ENCODE measurements around the gene THSD7B.
"Not testable (repeated sequence)": the region's sequence is repeated elsewhere in the genome, so short reads cannot be mapped to it uniquely, and the experiment has no call there.

THSD7B gene

DNA sequence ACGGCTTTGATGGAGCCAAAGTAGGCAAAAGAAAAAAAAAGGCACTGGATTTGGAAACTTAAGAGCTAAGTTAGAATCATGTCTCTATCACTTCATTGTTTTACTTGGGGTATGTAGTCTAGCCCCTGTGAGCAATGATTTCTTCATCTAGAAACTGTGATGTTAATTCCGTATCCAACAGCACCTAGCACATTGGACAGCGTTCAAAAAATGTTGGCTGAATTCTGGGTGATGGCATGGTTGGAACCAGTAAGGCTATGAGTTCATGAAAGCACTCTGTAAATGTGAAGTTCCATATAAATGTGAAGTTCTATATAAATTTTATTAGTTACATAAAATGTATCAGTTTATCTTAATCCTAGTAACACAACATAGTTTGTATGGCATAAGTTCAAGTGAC lies 890.5 kb downstream of the THSD7B start:
- no peak overlapping the region for H3K27ac Mint-ChIP-seq
- no peak overlapping the region for H3K4me3 Mint-ChIP-seq
- ATAC-seq (replicated peaks) = no peak
- H3K9me3 Mint-ChIP-seq = peaks cover 2 to 8% of the 10 kb centered on the region in 2 donors
- H3K4me1 Mint-ChIP-seq = no peaks in the 10 kb centered on the region
- H3K27me3 Mint-ChIP-seq = no peaks in the 10 kb centered on the region
- DNase-seq = no peak
- no peaks in the 10 kb centered on the region for H3K36me3 Mint-ChIP-seq

DNA sequence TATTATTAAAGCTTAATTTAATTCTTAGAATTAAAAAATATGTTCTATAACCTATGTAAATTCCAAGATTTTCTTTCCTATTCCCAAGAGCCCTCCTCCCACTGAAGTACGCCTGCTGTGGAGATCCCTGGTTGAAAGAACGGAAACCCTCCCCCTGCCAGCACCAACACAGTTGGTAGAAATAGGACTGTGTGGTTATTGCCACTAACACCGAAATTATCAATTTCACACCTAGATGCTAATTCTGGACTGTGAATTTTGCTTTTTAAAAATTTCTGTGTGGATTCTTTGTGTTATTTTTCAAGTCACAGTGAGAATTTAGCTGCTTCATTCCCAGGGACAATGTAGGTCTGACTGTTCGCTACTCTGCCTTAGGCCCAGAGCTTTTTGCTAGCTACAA lies 893.1 kb downstream of the THSD7B start:
- no peaks in the 10 kb centered on the region for H3K27me3 Mint-ChIP-seq
- DNase-seq (no peak), ATAC-seq (replicated peaks) (no peak)
- H3K27ac Mint-ChIP-seq = no peak overlapping the region
- peaks cover 3 to 6% of the 10 kb centered on the region in 2 donors for H3K9me3 Mint-ChIP-seq
- no peak overlapping the region for H3K4me3 Mint-ChIP-seq
- no peaks in the 10 kb centered on the region for H3K36me3 Mint-ChIP-seq
- H3K4me1 Mint-ChIP-seq = no peaks in the 10 kb centered on the region

DNA sequence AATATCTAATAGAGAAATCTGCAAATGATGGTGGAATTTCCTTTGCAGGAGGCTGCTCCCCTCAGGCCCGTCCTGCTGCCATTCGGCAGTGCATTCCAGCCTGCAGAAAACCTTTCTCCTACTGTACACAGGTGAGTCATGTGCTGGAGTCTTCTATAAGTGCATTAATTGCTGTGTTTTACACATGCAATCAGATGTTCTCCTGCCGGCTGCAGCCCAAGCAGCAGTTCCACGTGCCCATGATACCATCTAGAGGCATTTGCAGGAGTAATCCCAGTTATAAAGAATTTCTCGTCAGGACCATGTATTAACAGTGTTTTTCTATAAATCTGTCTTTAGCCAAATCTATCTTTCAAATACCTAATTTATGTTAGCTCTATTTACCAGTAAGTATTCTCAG lies 894.3 kb downstream of the THSD7B start:
- no peaks in the 10 kb centered on the region for H3K36me3 Mint-ChIP-seq
- H3K4me1 Mint-ChIP-seq = no peaks in the 10 kb centered on the region
- ATAC-seq (replicated peaks) (no peak), DNase-seq (no peak)
- no peak overlapping the region for H3K27ac Mint-ChIP-seq
- H3K4me3 Mint-ChIP-seq = no peak overlapping the region
- H3K9me3 Mint-ChIP-seq = peaks cover 0 to 2% of the 10 kb centered on the region in 2 donors
- H3K27me3 Mint-ChIP-seq = no peaks in the 10 kb centered on the region

DNA sequence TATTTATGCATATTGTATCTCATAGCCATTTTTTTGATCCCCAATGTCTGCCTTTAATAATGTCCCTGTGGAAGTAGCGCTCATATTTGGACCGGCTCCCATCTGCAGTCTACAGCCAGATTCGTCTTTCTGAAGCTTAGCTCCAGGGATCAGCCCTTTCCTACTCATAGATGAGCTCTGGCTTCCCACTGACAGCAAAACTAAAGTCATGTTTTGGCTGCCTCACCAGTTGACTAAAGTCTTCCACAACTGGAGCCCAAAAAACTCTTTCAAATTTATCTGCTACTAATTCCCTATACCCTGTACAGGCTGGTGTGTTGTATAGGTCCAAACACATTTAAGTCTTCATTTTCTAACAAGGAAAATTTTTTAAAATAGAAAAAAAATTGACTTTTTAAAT lies 904.8 kb downstream of the THSD7B start:
- Mint-ChIP-seq H3K27ac (no peak overlapping the region), H3K36me3 (no peaks in the 10 kb centered on the region), H3K4me3 (no peak overlapping the region), H3K9me3 (peaks cover 0 to 3% of the 10 kb centered on the region in 2 donors), H3K4me1 (no peaks in the 10 kb centered on the region), H3K27me3 (no peaks in the 10 kb centered on the region)
- DNase-seq (no peak), ATAC-seq (replicated peaks) (no peak)

DNA sequence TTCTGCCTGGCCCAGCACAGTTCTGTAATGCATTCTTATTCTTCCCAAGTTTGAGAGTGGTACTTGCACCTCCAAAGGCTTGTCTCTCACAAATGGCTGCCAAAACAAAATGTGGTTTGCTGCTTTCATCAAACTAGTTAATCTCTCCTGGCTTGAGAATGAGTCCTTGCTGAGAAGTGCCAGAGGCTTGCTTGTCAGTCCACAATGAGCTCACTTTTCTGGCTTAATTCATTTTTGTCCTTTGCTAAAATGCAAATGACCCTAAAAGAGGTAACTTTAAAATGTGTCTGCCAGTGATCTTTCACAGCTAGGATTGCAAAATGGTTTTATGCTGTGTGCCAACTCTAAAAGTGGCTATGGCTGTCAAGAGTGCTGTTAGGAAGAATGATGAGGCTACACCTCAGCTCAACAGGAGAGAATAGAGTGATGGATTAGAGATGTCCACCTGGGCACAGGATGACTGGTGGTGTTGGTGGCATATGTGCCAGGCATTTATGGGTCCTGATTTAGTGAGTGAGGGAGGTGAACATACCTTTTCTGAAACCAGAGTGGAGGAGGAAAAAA lies 907.7 kb downstream of the THSD7B start:
- H3K4me1 Mint-ChIP-seq = no peaks in the 10 kb centered on the region
- ATAC-seq (replicated peaks) = no peak

DNA sequence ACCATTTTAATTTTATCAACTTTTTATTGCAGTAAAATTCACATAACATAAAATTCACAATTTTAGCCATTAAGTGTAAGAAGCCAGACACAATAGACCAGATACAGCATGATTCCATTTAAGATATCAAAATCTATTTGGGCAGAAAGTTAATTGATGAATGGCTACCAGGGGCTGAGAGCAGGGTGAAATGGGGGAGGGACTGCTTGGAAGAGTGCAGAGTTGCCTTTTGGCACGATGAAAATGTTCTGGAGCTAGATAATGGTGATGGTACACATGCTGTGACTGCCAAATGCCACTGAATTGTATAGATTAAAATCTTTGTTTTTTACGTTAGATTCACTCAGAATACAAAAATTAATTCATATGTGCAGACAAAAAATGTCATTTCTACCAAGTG lies 909.6 kb downstream of the THSD7B start:
- no peaks in the 10 kb centered on the region for H3K4me1 Mint-ChIP-seq
- ATAC-seq (replicated peaks) (no peak), DNase-seq (no peak)
- no peaks in the 10 kb centered on the region for H3K27me3 Mint-ChIP-seq
- no peak overlapping the region for H3K27ac Mint-ChIP-seq
- no peak overlapping the region for H3K4me3 Mint-ChIP-seq
- H3K36me3 Mint-ChIP-seq = no peaks in the 10 kb centered on the region
- H3K9me3 Mint-ChIP-seq = peaks cover 0 to 3% of the 10 kb centered on the region in 2 donors

More for the DNA sequence above, 907.7 kb downstream of the THSD7B start:
- no peak overlapping the region for H3K27ac Mint-ChIP-seq
- no peak overlapping the region for H3K4me3 Mint-ChIP-seq
- DNase-seq = no peak
- peaks cover 0 to 3% of the 10 kb centered on the region in 2 donors for H3K9me3 Mint-ChIP-seq
- H3K27me3 Mint-ChIP-seq = no peaks in the 10 kb centered on the region
- H3K36me3 Mint-ChIP-seq = no peaks in the 10 kb centered on the region

DNA sequence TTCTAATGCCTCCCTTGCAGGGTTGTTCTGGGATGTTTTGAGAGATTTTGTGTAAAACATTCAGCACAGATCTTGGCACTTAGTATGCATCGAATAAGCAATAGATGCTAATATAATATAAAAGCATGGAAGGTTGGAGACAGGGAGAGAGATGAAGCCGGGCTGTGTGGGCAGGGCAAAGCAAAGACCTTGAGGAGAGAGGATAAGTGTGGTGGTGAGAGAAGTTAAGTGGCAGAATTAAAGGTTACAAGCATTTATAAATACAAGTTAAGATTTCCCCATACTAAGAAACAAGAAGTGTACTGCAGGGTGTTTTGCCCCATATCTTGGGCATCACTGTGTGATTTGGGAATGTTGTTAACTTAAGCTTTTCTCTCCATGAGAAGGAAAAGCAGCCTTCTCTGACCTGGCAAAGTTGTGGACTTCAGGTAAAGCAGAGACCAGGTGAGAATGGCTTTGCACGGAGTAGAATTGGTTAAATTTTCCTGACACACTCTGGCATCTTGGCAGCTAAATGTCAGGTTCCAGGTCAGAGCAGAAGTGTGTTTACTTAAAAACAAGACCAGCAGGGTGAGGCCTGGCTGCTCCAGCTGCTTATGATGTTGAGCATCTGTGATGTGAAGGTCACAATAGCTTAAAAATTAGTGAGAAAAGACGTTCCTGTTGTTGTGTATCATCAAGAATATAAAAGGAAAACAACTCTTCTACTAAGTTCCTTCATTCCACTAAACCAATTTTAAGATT lies 910.4 kb downstream of the THSD7B start:
- no peak overlapping the region for H3K4me3 Mint-ChIP-seq
- no peak for DNase-seq
- no peaks in the 10 kb centered on the region for H3K36me3 Mint-ChIP-seq
- H3K9me3 Mint-ChIP-seq = peaks cover 0 to 3% of the 10 kb centered on the region in 2 donors
- no peak for ATAC-seq (replicated peaks)
- H3K27ac Mint-ChIP-seq = no peak overlapping the region
- H3K27me3 Mint-ChIP-seq = no peaks in the 10 kb centered on the region
- no peaks in the 10 kb centered on the region for H3K4me1 Mint-ChIP-seq

DNA sequence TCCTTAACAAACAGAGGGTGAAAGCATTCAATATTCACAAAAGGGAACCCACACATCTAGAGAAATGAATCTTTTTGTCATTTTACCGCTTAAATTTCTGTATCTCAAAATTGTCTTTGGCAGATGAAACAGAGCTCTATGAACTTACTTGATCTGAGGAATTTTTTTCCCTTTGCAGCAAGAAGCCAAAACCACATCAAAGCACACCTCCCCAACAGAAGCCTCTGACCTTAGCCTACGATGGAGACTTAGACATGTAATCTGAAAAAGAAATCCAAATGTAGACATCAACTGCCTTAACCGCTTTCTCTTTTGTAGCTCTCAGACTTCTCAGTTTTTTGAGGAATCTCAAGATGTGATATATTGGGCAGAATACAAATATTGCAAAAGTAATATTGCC lies 911.0 kb downstream of the THSD7B start:
- ATAC-seq (replicated peaks) (no peak), DNase-seq (no peak)
- Mint-ChIP-seq H3K27me3 (no peaks in the 10 kb centered on the region), H3K4me3 (no peak overlapping the region), H3K36me3 (no peaks in the 10 kb centered on the region), H3K4me1 (no peaks in the 10 kb centered on the region), H3K9me3 (peaks cover 0 to 1% of the 10 kb centered on the region in 2 donors), H3K27ac (no peak overlapping the region)

DNA sequence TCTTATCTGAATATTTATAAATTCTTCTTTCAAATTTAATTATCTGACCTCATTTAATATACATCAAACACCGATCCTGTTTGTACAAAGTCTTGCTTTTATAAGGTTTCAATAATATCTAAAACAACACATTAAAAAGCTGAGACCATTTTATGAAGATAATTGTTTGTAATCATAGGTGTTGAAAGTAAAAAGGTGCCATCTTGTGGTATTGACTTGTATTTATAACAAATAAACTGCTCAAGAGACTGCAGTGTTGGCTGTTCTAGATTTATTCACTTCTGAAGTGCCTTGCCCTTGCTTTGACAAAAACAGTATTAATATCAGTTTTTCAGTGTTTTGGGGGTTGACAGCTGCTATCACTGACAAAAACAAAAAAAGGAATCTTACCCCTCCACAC lies 912.1 kb downstream of the THSD7B start:
- Mint-ChIP-seq H3K27ac (no peak overlapping the region), H3K36me3 (no peaks in the 10 kb centered on the region), H3K9me3 (peaks cover 0 to 1% of the 10 kb centered on the region in 2 donors), H3K27me3 (no peaks in the 10 kb centered on the region), H3K4me3 (no peak overlapping the region), H3K4me1 (no peaks in the 10 kb centered on the region)
- DNase-seq (no peak), ATAC-seq (replicated peaks) (no peak)

DNA sequence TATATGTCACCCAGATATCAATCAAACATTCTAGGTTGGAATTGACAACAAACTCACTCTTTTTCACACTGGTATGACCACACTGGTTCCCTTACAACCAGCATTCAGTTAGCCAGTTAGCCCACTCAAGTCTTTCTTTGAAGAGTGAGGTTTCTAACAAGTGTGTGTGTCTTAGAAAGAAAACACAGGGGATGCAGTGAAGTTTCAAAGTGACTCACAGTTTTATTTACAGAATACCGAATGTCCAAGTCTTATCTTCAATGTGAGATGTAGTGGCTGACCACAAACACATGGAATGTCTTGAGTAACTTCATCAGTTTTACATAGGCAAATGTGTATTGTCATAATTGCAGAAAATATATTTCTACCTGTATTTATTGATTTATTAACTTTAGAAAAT lies 924.2 kb downstream of the THSD7B start:
- ATAC-seq (replicated peaks) (no peak), DNase-seq (no peak)
- H3K9me3 Mint-ChIP-seq = peaks cover 4% of the 10 kb centered on the region in 2 donors
- H3K27me3 Mint-ChIP-seq = no peaks in the 10 kb centered on the region
- no peak overlapping the region for H3K27ac Mint-ChIP-seq
- H3K4me1 Mint-ChIP-seq = no peaks in the 10 kb centered on the region
- no peak overlapping the region for H3K4me3 Mint-ChIP-seq
- no peaks in the 10 kb centered on the region for H3K36me3 Mint-ChIP-seq

DNA sequence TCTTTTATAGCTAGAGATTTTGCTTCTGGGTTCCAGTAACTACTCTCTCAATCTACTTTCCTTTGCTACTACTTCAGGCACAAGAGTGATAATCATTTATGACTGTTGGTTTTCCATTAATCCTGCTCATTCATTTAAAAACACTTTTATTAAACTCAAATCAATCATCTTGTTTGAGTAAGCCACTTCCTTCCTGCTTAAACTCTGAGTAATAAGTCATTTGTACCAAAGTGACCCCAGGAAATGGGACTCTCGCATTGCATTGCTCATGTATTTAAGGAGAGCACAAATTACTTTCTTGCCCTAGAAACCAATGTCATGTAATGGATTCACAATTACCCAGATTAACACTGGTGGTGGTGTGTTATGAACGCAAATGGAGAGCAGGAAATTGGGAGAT lies 928.2 kb downstream of the THSD7B start:
- DNase-seq (no peak), ATAC-seq (replicated peaks) (no peak)
- H3K27me3 Mint-ChIP-seq = no peaks in the 10 kb centered on the region
- H3K9me3 Mint-ChIP-seq = peaks cover 0 to 5% of the 10 kb centered on the region in 2 donors
- no peak overlapping the region for H3K27ac Mint-ChIP-seq
- H3K4me3 Mint-ChIP-seq = no peak overlapping the region
- no peaks in the 10 kb centered on the region for H3K4me1 Mint-ChIP-seq
- no peaks in the 10 kb centered on the region for H3K36me3 Mint-ChIP-seq

DNA sequence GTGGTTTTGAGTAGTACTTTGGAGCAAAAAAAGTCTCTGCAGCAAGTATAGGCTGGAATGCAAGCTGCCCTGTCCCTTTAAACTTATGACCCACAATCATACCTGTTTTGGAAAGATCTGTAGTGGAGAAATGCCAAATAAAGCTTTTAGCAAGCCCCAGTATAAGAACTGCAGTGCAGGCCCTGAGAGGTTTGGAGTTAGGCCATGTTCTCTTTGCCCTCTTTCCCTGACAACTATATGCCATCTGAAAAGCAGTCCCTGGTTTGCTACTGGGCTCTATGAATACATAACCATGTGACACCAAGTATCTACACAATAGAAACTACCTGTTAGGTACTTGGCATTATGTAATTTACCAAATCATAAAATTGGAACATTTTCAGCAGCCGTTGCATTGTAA lies 931.6 kb downstream of the THSD7B start:
- Mint-ChIP-seq H3K4me3 (no peak overlapping the region), H3K27ac (no peak overlapping the region), H3K4me1 (no peaks in the 10 kb centered on the region), H3K36me3 (no peaks in the 10 kb centered on the region), H3K27me3 (no peaks in the 10 kb centered on the region), H3K9me3 (peaks cover 0 to 7% of the 10 kb centered on the region in 2 donors)
- no peak for DNase-seq
- no peak for ATAC-seq (replicated peaks)

DNA sequence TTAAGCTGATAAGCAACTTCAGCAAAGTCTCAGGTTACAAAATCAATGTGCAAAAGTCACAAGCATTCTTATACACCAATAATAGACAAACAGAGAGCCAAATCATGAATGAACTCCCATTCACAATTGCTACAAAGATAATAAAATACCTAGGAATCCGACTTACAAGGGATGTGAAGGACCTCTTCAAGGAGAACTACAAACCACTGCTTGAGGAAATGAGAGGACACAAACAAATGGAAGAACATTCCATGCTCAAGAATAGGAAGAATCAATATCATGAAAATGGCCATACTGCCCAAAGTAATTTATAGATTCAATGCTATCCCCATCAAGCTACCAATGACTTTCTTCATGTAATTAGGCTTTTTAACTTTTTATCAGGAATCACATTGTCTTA lies 934.9 kb downstream of the THSD7B start:
- H3K27ac Mint-ChIP-seq; H3K36me3 Mint-ChIP-seq; H3K9me3 Mint-ChIP-seq; H3K27me3 Mint-ChIP-seq; H3K4me3 Mint-ChIP-seq; H3K4me1 Mint-ChIP-seq; ATAC-seq (replicated peaks); DNase-seq: not testable (repeated sequence)

DNA sequence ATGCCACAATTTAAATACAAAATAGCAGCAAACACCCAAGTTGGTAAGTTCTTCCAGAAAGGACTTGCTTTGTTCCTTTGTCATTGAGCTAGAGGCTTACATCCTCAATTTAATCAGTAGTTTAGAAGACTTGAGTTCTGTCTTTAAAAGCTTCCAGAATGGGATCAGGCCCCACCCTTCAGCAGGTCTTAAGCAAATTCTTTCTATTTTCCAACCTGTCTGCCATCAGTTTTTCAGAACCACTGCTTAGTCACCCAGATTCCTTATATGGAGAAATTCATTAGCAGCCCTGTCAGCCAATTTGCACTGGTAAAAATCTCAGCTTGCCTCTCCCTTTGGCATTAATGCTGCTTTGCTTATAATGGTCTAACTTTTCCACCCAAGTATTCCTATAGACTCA lies 935.3 kb downstream of the THSD7B start:
- Mint-ChIP-seq H3K27ac (no peak overlapping the region), H3K27me3 (no peaks in the 10 kb centered on the region), H3K36me3 (no peaks in the 10 kb centered on the region), H3K4me1 (no peaks in the 10 kb centered on the region), H3K9me3 (peaks cover 0 to 9% of the 10 kb centered on the region in 2 donors), H3K4me3 (no peak overlapping the region)
- ATAC-seq (replicated peaks) = no peak
- DNase-seq = no peak

DNA sequence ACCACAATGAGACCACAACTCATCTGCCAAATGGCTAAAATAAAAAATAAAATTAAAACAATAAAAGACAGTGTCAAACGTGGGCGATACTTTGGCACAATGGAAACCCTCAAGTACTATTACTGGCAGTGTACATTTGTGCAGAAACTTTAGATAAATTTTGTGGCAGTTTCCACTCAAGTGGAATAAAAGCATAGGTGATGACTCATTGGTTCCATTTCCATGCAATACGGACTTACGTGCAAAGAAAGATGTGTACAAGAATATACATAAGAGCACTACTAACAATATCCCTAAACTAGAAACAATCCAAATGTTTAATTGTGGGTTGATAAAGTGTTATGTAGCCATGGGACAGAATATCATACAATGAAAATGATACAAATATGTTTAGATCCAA lies 940.0 kb downstream of the THSD7B start:
- Mint-ChIP-seq H3K36me3 (no peaks in the 10 kb centered on the region), H3K4me1 (no peaks in the 10 kb centered on the region), H3K27me3 (no peaks in the 10 kb centered on the region), H3K9me3 (peaks cover under 1 to 7% of the 10 kb centered on the region in 2 donors), H3K27ac (no peak overlapping the region), H3K4me3 (no peak overlapping the region)
- no peak for DNase-seq
- no peak for ATAC-seq (replicated peaks)
